Suprapubic skin (tissue), 3 donors: ENCODE measurements around the gene MRPS14.

Experiments used
- EP300 ChIP-seq: sonication (generic); formaldehyde crosslinking; IDR thresholded peaks from one replicate; pipeline ENCODE4 v1.6.1; 2017; ENCODE audit warnings: antibody characterized with exemption
- TF ChIP-seq, protein P1 (sequence below), 2 donors: fragments of 200-600 bp in 1 of 2; fragments of 450-650 bp in 1 of 2; sonication (generic) in 1 of 2; IDR thresholded peaks; one replicate each; pipeline ENCODE4 v1.5.1; 2016 to 2019; ENCODE audit warnings: antibody characterized with exemption in 2 of 2, mild to moderate bottlenecking in 1 of 2, moderate library complexity in 1 of 2

DNA sequence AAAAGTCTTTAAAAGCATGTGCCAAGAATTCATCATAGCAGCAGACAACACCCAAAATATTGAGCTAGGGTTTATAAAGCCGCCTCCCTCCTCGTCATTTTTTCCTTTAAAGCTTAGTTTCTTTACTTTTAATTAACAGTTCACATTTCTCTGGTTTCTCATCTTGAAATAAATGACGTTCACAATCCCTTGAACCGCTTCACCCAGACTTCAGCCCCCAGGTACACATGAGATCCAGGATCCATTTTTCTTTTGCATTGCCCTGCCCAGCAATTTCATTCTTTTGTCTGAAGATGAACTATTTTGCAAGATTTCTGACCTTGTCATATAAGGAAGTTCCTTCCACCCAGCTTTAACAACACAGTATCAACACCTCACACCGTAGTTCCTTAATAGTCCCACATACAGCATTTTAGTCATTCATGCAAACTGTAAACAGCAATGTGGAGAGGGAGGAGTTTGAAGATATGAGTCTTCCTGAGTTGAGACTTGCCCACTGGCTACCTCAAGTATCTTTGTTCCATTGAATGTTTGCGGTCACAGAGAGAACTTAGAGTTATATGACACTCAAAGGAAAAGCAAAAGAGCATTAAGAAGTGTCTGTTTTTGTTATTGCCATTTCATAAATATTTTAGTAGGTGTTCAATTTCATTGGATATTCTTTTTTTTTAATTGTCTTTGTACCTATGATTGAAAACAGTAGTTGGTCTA is 58.8 kb downstream of the MRPS14 start:
- TF ChIP-seq, protein P1, sequence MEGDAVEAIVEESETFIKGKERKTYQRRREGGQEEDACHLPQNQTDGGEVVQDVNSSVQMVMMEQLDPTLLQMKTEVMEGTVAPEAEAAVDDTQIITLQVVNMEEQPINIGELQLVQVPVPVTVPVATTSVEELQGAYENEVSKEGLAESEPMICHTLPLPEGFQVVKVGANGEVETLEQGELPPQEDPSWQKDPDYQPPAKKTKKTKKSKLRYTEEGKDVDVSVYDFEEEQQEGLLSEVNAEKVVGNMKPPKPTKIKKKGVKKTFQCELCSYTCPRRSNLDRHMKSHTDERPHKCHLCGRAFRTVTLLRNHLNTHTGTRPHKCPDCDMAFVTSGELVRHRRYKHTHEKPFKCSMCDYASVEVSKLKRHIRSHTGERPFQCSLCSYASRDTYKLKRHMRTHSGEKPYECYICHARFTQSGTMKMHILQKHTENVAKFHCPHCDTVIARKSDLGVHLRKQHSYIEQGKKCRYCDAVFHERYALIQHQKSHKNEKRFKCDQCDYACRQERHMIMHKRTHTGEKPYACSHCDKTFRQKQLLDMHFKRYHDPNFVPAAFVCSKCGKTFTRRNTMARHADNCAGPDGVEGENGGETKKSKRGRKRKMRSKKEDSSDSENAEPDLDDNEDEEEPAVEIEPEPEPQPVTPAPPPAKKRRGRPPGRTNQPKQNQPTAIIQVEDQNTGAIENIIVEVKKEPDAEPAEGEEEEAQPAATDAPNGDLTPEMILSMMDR (IDR thresholded peaks at IDR 0.05) = no peak
- TF ChIP-seq EP300 = no peak
